Fibroblast of skin of abdomen (primary cell): ENCODE data around the gene C17orf114.

ENCODE experiments used
- DNase-seq: peaks from one replicate; pipeline ENCODE4 v3.0.0-alpha.2; 2013

C17orf114 gene

GRCh38 chr17:4786106-4786511 lies 16.0 kb downstream of the C17orf114 start, which contains the start of gene VMO1:
VMO1 (minus strand) TSS chr17:4786364; CDS start chr17:4786352, 12 bp downstream.
- peak; percentile 18 for DNase-seq

GRCh38 chr17:4785311-4786105 lies 16.6 kb downstream of the C17orf114 start:
- no peak for DNase-seq

- DNase-seq = no peak
Observed at GRCh38 chr17:4782652-4783051, 19.5 kb downstream of the C17orf114 start.

- DNase-seq = no peak
Observed at GRCh38 chr17:4780325-4780955, 21.7 kb downstream of the C17orf114 start.

- DNase-seq = no peak
Observed at GRCh38 chr17:4777969-4778760, 24.0 kb downstream of the C17orf114 start.

- no peak for DNase-seq
Observed at GRCh38 chr17:4772235-4772613, 29.9 kb downstream of the C17orf114 start.

- DNase-seq = no peak
Observed at GRCh38 chr17:4771519-4772234, 30.5 kb downstream of the C17orf114 start, which contains the start of gene TM4SF5. TM4SF5 (plus strand) TSS chr17:4771886; CDS start chr17:4771923, 37 bp downstream.

- no peak for DNase-seq
Observed at GRCh38 chr17:4769628-4770027, 32.5 kb downstream of the C17orf114 start.

GRCh38 chr17:4768298-4768697 lies 33.8 kb downstream of the C17orf114 start:
- no peak for DNase-seq

- DNase-seq = no peak
Observed at GRCh38 chr17:4766723-4767122, 35.4 kb downstream of the C17orf114 start.

- DNase-seq = no peak
Observed at GRCh38 chr17:4766201-4766600, 35.9 kb downstream of the C17orf114 start.

GRCh38 chr17:4764595-4764994 lies 37.5 kb downstream of the C17orf114 start:
- DNase-seq = no peak

GRCh38 chr17:4759776-4760236 lies 42.3 kb downstream of the C17orf114 start:
- DNase-seq = no peak

GRCh38 chr17:4753392-4753791 lies 48.7 kb downstream of the C17orf114 start:
- no peak for DNase-seq

GRCh38 chr17:4751932-4752331 lies 50.2 kb downstream of the C17orf114 start:
- DNase-seq = no peak
